SK-N-SH treated with all-trans-retinoic acid at 6 μM for 48 hours (cell line): ENCODE measurements around the gene ILKAP.

Experiments
- CSDC2 ChIP-seq: fragments of 250-450 bp; sonication (Bioruptor Pico); IDR thresholded peaks from 2 replicates; pipeline ENCODE4 v1.5.0; 2020; ENCODE audit warnings: mild to moderate bottlenecking, moderate library complexity
- PATZ1 ChIP-seq: fragments of 250-450 bp; sonication (Bioruptor Pico); IDR thresholded peaks from 2 replicates; pipeline ENCODE4 v1.8.0; 2020; ENCODE audit warnings: mild to moderate bottlenecking, moderate library complexity, borderline replicate concordance
- POU6F1 ChIP-seq: fragments of 250-450 bp; sonication (Bioruptor Pico); IDR thresholded peaks from 2 replicates; pipeline ENCODE4 v1.8.0; 2021; ENCODE audit warnings: low read depth, mild to moderate bottlenecking, moderate library complexity, borderline replicate concordance
- SNAI2 ChIP-seq: fragments of 250-450 bp; sonication (Bioruptor Pico); IDR thresholded peaks from 2 replicates; pipeline ENCODE4 v1.5.0; 2020; ENCODE audit warnings: mild to moderate bottlenecking, moderate library complexity
- TSHZ2 ChIP-seq: fragments of 250-450 bp; sonication (Bioruptor Pico); IDR thresholded peaks from 2 replicates; pipeline ENCODE4 v1.5.0; 2020; ENCODE audit warnings: mild to moderate bottlenecking, moderate library complexity
- ZFP3 ChIP-seq: fragments of 250-450 bp; sonication (Bioruptor Pico); IDR thresholded peaks from 2 replicates; pipeline ENCODE4 v1.5.0; 2020; ENCODE audit warnings: mild to moderate bottlenecking, moderate library complexity
- ZNF70 ChIP-seq: fragments of 450-650 bp; formaldehyde crosslinking; IDR thresholded peaks from 2 replicates; pipeline ENCODE4 v1.5.0; 2020; ENCODE audit warnings: mild to moderate bottlenecking, moderate library complexity

- no peak for TF ChIP-seq CSDC2 (CRISPR knock-in tag)
- no peak for TF ChIP-seq TSHZ2 (CRISPR knock-in tag)
- no peak for TF ChIP-seq ZFP3
- TF ChIP-seq ZNF70: no peak
- no peak for TF ChIP-seq POU6F1 (CRISPR knock-in tag)
- no peak for TF ChIP-seq PATZ1 (CRISPR knock-in tag)
- no peak for TF ChIP-seq SNAI2
These were observed 70.7 kb downstream of the ILKAP start for GRCh38 chr2:238132463-238133450.
